Fibroblast of skin of right biceps (primary cell): ENCODE measurements around the gene CA6.
"Not testable (repeated sequence)": the region's sequence is repeated elsewhere in the genome, so short reads cannot be mapped to it uniquely, and the experiment has no call there.

Source experiments
- DNase-seq: peaks from one replicate; pipeline ENCODE4 v3.0.0-alpha.2; 2013

The CA6 gene

GRCh38 chr1:9009438-9010370, 64.0 kb downstream of the CA6 start:
- peak; percentile 35 for DNase-seq

- no peak for DNase-seq
Measured at GRCh38 chr1:9010781-9011323, 65.2 kb downstream of the CA6 start.

DNA sequence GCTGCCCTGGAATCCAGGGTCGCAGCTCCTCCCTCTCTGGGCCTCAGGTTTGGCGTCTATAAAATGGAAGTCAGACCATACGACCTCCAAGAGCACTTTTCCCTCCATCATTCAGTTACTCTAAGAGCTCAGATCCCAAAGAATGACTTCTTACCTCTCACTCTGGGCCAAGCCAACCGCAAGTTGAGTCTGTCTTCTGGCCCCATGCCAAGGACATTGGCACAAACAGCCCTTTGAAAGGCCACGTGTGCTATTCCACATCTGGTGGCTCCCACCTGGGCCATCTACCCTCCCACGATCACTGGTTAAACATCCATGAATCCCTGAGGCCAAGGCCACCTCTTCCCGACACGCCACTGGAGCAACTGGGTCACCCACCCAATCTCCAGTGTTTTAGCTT, 68.2 kb downstream of the CA6 start:
- no peak for DNase-seq

DNA sequence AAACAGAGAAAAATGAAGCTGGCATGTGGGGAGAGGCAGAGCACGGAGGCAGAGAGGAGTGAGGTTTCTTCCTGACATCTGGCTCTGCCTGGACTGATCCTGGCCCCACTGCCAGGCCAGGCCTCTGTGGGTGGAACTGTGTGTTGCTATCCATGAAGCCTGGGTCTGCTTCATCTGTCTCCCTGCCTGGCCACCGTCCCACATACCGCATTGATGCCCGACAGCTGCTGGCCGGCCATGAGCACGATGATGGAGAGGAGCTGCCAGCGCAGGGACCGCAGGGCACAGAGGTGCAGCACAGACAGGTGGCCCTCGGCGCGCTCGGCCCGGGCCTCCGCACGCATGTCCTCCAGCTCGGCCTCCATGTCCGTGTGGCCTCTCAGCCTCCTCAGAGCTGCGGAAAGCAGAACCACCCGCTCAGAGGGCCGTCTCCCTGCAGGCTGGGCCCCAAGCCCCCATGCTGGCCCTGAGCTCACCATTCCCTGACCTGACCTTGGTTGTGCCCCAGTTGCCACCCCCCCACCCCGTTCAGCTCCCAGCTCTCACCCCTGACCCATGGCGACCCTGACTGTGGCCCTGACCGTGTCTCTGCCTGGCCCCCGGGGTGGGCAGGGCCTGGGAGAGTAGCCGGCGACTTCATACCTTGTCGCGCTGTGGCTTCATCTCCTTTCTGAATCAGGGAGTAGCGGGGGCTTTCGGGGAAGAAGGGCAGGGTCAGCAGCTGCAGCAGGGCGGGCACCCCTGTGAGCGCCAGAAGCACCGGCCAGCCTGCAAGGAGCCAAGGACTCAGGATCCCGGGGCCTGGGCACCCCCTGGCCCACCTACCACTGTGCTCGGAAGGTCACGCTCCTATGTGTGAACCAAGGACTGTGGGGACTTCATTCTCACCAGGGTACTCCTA, 69.1 kb downstream of the CA6 start:
- no peak for DNase-seq

DNA sequence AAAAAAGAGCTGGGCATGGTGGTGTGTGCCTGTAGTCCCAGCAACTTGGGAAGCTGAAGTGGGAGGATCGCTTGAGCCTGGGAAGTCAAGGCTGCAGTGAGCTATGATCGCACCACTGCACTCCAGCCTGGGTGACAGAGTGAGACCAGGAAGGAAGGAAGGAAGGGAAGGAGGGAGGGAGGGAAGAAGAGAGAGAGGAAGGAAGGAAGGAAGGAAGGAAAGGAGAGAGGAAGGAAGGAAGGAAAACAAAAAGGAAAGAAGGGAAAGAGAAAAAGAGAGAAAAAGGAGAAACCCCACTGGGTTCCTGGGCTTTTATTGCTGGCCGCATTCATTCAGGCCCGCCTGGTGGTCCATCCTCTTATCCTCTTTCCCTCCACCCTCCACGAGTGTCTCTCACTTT, 70.8 kb downstream of the CA6 start:
- no peak for DNase-seq

DNA sequence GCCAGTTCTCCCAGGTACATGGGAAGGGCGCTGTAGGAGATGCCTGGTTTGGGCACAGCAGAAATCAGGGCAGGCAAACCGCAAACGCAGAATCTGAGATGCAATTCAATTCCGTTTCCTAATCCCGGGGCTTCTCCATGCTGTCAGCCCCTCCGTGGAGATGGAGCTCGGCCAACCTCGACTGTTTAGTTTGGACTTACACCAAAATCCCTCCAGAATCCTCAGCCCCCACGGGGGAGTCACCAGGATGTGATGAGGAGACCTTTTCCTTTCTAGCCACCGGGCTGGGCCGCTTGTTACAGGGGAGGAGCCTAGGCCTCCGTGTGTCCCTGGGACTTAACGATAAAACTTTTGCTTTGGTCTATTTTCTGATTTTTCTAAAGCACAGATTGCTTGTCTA, 72.7 kb downstream of the CA6 start:
- peak; percentile 15 for DNase-seq

DNA sequence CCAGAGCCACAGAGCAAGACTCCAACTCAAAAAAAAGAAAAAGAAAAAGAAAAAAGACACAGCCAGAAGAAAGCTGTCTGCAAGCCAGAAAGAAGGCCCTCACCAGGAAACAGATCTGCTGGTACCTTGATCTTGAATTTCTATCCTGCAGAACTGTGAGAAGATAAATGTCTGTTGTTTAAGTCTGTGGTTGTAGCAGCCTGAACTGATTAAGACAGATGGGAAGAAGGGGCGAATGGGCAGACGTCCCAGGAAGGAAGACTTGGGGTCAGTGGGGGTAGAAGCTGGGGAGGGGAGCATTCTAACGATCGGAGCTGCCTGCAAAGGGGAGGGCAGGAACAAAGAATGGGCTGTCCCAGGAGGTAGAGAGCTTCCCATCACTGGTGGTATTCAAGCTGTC, 74.2 kb downstream of the CA6 start:
- peak; percentile 38 for DNase-seq

DNA sequence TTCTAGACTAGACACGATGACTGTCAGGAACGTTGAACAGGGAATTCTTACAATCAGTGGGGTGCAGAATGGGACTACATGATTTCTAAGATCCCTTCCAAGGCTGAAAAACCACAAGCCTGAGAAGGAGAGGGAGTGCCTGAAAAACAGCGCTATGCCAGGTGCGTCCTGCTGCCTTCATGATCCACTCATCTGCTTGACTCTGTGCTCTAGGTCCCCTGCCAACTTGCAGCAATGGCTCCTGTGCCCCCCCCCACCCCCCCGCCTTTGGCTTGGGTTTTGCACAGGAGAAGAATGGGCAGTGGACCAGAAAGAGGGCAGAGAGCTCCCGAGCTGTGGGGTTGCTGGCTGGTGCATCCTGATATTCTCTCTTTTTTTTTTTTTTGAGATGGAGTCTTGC, 74.6 kb downstream of the CA6 start:
- DNase-seq, result no peak

DNA sequence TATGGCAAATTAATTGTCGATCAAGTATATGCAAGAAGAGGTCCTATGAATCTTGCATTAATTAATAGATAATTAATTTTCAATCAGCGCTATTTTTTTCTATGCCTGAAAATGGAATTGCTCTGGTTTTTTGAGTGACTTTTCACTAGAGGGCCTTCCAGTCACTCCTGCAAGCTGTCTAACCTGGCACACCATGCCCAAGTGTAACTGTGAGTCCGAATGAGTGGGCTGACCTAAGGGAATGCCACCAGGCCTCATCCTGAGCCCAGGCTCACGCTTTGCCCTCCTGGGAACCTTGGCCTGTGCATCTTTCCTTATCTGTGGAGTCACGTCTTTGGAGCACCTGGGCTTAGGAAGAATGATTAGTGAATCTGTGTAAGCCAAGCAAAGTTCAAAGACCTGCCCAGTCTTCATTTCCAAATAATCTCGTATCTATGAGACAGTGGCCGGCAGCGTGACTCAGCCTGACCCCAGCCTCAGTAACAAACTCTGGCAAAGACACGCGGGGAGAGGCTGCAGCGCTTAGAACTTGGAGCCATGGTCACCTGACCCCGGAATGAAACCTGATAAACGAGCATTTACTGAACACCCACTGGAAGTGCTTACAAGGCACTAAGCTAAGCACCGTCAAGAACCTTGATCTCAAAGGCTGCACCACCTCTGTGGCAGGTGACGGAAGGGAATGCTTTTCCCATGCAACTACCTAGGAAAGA, 76.5 kb downstream of the CA6 start:
- DNase-seq, result not testable (repeated sequence)

- no peak for DNase-seq
Measured at GRCh38 chr1:9022773-9023172, 77.1 kb downstream of the CA6 start.
